CD14-positive monocyte (primary cell): ENCODE data around the gene IL19. TPM values are rescaled to one million over a fixed set of nuclear protein-coding genes. Genes with fewer than 3 reads are reported as not detected.

Source experiments
- DNase-seq, 3 donors: peaks; one replicate each; pipeline ENCODE4 v3.0.0-alpha.2; 2011 to 2022
- H2AFZ ChIP-seq: 2 replicates; pipeline ENCODE4 v1.6.0; 2012; ENCODE audit warnings: mild to moderate bottlenecking, low read depth, low read length, inconsistent platforms; ENCODE audit not compliant: insufficient read depth, poor library complexity, severe bottlenecking
- H3K27ac ChIP-seq, 2 donors: 1 replicate in 1 of 2; 2 replicates in 1 of 2; pipeline ENCODE4 v1.5.1; 2012 to 2013; ENCODE audit warnings: low read length in 2 of 2, control low read depth in 1 of 2, inconsistent platforms in 1 of 2, low read depth in 1 of 2, mild to moderate bottlenecking in 1 of 2
- H3K27me3 ChIP-seq, 2 donors: one replicate each; pipeline versions ENCODE4 v1.6.0 to v1.6.1; 2011 to 2013; ENCODE audit warnings: low read length in 2 of 2; ENCODE audit not compliant: control insufficient read depth in 2 of 2, insufficient read depth in 2 of 2
- H3K36me3 ChIP-seq, 2 donors: replicated peaks in 1 of 2; 1 replicate in 1 of 2; 2 replicates in 1 of 2; pipeline versions ENCODE4 v1.5.1 to v1.6.1; 2012 to 2013; ENCODE audit warnings: low read length in 2 of 2, control low read depth in 1 of 2, inconsistent platforms in 1 of 2, mild to moderate bottlenecking in 1 of 2; ENCODE audit not compliant: insufficient read depth in 2 of 2, control insufficient read depth in 1 of 2
- H3K4me1 ChIP-seq, 2 donors: 1 replicate in 1 of 2; 2 replicates in 1 of 2; pipeline versions ENCODE4 v1.5.1 to v1.6.1; 2012 to 2013; ENCODE audit warnings: low read length in 2 of 2, control low read depth in 1 of 2, inconsistent platforms in 1 of 2, mild to moderate bottlenecking in 1 of 2, moderate library complexity in 1 of 2; ENCODE audit not compliant: insufficient read depth in 2 of 2, control insufficient read depth in 1 of 2
- H3K4me2 ChIP-seq: replicated peaks from 2 replicates; pipeline ENCODE3; 2012; ENCODE audit warnings: low read length, moderate library complexity, mild to moderate bottlenecking; ENCODE audit not compliant: poor library complexity, severe bottlenecking; ENCODE audit errors: extremely low read depth
- H3K4me3 ChIP-seq, 3 experiments: fragments of 200-600 bp in 1 of 3; sonication (generic) in 1 of 3; replicated peaks in 1 of 3; 1 replicate in 2 of 3; 2 replicates in 1 of 3; pipeline ENCODE4 v1.5.1; 2011 to 2013; ENCODE audit warnings: low read length in 3 of 3, mild to moderate bottlenecking in 3 of 3, control low read depth in 2 of 3, low read depth in 2 of 3, inconsistent platforms in 1 of 3, moderate library complexity in 1 of 3
- H3K79me2 ChIP-seq: 2 replicates; pipeline ENCODE4 v1.6.0; 2012; ENCODE audit warnings: mild to moderate bottlenecking, control low read depth, inconsistent platforms, low read length, moderate library complexity; ENCODE audit not compliant: insufficient read depth
- H3K9ac ChIP-seq: 2 replicates; pipeline ENCODE4 v1.6.0; 2017; ENCODE audit warnings: low read length, mild to moderate bottlenecking; ENCODE audit not compliant: insufficient read depth, poor library complexity, severe bottlenecking
- H3K9me3 ChIP-seq, 2 donors: replicated peaks in 1 of 2; 1 replicate in 1 of 2; 2 replicates in 1 of 2; pipeline versions ENCODE4 v1.5.1 to v1.6.1; 2012 to 2013; ENCODE audit warnings: low read length in 2 of 2, control low read depth in 1 of 2; ENCODE audit not compliant: control insufficient read depth in 1 of 2, insufficient read depth in 1 of 2
- H4K20me1 ChIP-seq: 2 replicates; pipeline ENCODE4 v1.6.0; 2012; ENCODE audit warnings: mild to moderate bottlenecking, low read length, control low read depth, moderate library complexity; ENCODE audit not compliant: insufficient read depth
- H3K27ac Mint-ChIP-seq, 7 donors: one replicate each; pipeline ENCODE4 v1.8.0; 2020; ENCODE audit warnings: mild to moderate bottlenecking in 7 of 7, mixed read lengths in 7 of 7, moderate library complexity in 6 of 7, inconsistent platforms in 2 of 7
- H3K27me3 Mint-ChIP-seq, 3 donors: one replicate each; pipeline ENCODE4 v1.8.0; 2021 to 2022; ENCODE audit warnings: low read depth in 3 of 3, mild to moderate bottlenecking in 3 of 3, mixed read lengths in 3 of 3, moderate library complexity in 3 of 3, inconsistent platforms in 1 of 3
- H3K36me3 Mint-ChIP-seq, 2 donors: one replicate each; pipeline ENCODE4 v1.8.0; 2020; ENCODE audit warnings: mixed read lengths in 2 of 2, inconsistent platforms in 1 of 2, mild to moderate bottlenecking in 1 of 2
- H3K4me1 Mint-ChIP-seq: one replicate; pipeline ENCODE4 v1.8.0; 2020; ENCODE audit warnings: mild to moderate bottlenecking, mixed read lengths
- H3K4me3 Mint-ChIP-seq, 2 donors: one replicate each; pipeline ENCODE4 v1.8.0; 2020; ENCODE audit warnings: mild to moderate bottlenecking in 2 of 2, mixed read lengths in 2 of 2, moderate library complexity in 1 of 2
- H3K9me3 Mint-ChIP-seq, 7 donors: one replicate each; pipeline ENCODE4 v1.8.0; 2020 to 2022; ENCODE audit warnings: mixed read lengths in 7 of 7, mild to moderate bottlenecking in 6 of 7, moderate library complexity in 6 of 7, inconsistent platforms in 2 of 7
- WGBS: methylation state at CpG from one replicate; pipeline ENCODE4 v1.1.5; 2013; ENCODE audit warnings: missing lambda C conversion rate; ENCODE audit not compliant: insufficient coverage; 5-methylcytosine and 5-hydroxymethylcytosine counted together
- intact Hi-C, 2 donors: fragments of 100-400 bp; cut with micrococcal nuclease; formaldehyde crosslinking; loops; one replicate each; pipeline versions ENCODE4 v1.15.0 to v1.15.1; 2023
- polyA plus RNA-seq, 3 donors: library from polyadenylated mRNA; depleted of rRNA in 1 of 3; unstranded in 2 of 3; stranded (reverse) in 1 of 3; fragments of 300-500 nt in 2 of 3; fragments of >200 nt in 1 of 3; fragmentation: Illumina TruSeq in 2 of 3; gene quantifications; 1 replicate in 2 of 3; 2 replicates in 1 of 3; pipeline ENCODE4 v1.2.3, GENCODE V29; 2012 to 2021
- TF ChIP-seq, protein P1 (sequence below): fragments of 200-600 bp; IDR thresholded peaks from one replicate; pipeline ENCODE4 v1.8.0; 2022; ENCODE audit warnings: antibody characterized with exemption, mild to moderate bottlenecking

Gene IL19
- polyA plus RNA-seq, 3 donors, result 0.41 TPM; not detected in 2

DNA sequence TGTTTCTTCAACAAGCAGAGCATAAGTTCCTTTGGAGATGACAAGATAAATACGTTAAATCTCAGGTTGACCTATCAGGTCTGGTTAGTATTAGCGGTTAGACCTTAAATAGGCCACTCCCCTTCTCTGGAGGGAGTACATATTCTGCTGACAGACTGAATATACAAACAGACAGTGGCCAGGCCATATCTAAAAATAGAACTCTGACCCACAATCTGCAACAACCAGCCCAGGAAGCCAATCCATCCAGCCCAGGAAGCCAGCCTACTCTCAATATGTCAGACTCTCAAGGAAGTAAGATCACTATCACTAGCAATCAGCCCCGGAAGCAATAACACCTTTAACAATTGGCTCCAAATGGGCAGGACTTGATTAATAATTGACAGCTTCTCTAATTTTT lies 101.6 kb downstream of the IL19 start:
- no peaks in the 10 kb centered on the region for H3K4me1 Mint-ChIP-seq
- H3K27me3 ChIP-seq, result peaks cover 0 to 4% of the 10 kb centered on the region in 2 donors
- H3K79me2 ChIP-seq, result no peaks in the 10 kb centered on the region
- H3K4me2 ChIP-seq, result no peak overlapping the region
- no peaks in the 10 kb centered on the region for H3K36me3 ChIP-seq
- H3K36me3 Mint-ChIP-seq, result no peaks in the 10 kb centered on the region
- H3K27me3 Mint-ChIP-seq, result peaks cover 2 to 5% (median 2%) of the 10 kb centered on the region in 3 donors
- TF ChIP-seq, protein P1, sequence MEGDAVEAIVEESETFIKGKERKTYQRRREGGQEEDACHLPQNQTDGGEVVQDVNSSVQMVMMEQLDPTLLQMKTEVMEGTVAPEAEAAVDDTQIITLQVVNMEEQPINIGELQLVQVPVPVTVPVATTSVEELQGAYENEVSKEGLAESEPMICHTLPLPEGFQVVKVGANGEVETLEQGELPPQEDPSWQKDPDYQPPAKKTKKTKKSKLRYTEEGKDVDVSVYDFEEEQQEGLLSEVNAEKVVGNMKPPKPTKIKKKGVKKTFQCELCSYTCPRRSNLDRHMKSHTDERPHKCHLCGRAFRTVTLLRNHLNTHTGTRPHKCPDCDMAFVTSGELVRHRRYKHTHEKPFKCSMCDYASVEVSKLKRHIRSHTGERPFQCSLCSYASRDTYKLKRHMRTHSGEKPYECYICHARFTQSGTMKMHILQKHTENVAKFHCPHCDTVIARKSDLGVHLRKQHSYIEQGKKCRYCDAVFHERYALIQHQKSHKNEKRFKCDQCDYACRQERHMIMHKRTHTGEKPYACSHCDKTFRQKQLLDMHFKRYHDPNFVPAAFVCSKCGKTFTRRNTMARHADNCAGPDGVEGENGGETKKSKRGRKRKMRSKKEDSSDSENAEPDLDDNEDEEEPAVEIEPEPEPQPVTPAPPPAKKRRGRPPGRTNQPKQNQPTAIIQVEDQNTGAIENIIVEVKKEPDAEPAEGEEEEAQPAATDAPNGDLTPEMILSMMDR, result no peak
- no peak overlapping the region for H3K9ac ChIP-seq
- DNase-seq, result no peak
- H4K20me1 ChIP-seq, result no peaks in the 10 kb centered on the region
- H3K9me3 ChIP-seq, result peaks cover 2 to 9% of the 10 kb centered on the region in 2 donors
- WGBS, result 100% methylated on average over 3 of the region's 3 CpGs
- H3K9me3 Mint-ChIP-seq, result peaks cover 2 to 16% (median 11%) of the 10 kb centered on the region in 7 donors
- no peak overlapping the region for H3K27ac ChIP-seq
- H3K27ac Mint-ChIP-seq, result no peak overlapping the region
- H3K4me1 ChIP-seq, result no peaks in the 10 kb centered on the region
- no peak overlapping the region for H3K4me3 Mint-ChIP-seq
- no peak overlapping the region for H2AFZ ChIP-seq
- intact Hi-C loops, result no loop called here
- no peak overlapping the region for H3K4me3 ChIP-seq

DNA sequence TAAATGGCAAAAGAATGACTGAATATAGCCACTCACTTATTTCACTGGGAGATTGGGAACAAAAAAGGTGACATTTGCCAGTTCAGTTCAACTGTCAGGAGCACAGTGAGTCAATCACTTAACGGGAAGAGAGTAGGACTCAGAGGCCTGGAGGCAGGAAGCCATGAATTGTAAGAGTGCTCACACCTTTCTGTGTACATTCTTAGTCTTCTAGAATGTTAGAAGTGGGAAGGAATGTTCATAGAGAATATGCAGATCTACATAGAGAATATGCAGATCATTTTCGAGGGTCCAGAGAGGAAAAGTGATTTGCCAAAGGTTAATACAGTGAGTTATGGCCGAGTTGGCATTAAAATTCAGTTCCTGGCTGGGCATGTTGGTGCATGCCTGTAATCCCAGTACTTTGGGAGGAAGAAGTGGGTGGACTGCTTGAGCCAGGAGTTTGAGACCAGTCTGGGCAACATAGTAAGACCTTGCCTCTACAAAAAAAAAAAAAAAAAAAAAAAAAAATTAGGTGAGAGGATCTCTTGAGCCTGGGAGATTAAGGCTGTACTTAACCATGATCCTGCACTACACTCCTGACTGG lies 103.1 kb downstream of the IL19 start:
- Histone ChIP-seq H2AFZ (no peak overlapping the region), H3K4me3 (no peak overlapping the region), H3K36me3 (no peaks in the 10 kb centered on the region), H3K4me2 (no peak overlapping the region), H3K9me3 (peaks cover 9 to 20% of the 10 kb centered on the region in 2 donors), H4K20me1 (no peaks in the 10 kb centered on the region), H3K27me3 (no peaks in the 10 kb centered on the region), H3K79me2 (no peaks in the 10 kb centered on the region), H3K9ac (no peak overlapping the region), H3K27ac (no peak overlapping the region), H3K4me1 (no peaks in the 10 kb centered on the region)
- 92% methylated on average over 2 of the region's 3 CpGs for WGBS
- no peak for DNase-seq
- H3K4me3 Mint-ChIP-seq, result no peak overlapping the region
- no peaks in the 10 kb centered on the region for H3K36me3 Mint-ChIP-seq
- intact Hi-C loops, result no loop called here
- TF ChIP-seq, protein P1, result no peak
- H3K27me3 Mint-ChIP-seq, result peaks cover 2 to 3% (median 2%) of the 10 kb centered on the region in 3 donors
- H3K27ac Mint-ChIP-seq, result no peak overlapping the region
- H3K9me3 Mint-ChIP-seq, result peaks cover 7 to 31% (median 24%) of the 10 kb centered on the region in 7 donors
- H3K4me1 Mint-ChIP-seq, result no peaks in the 10 kb centered on the region
